Measurements from ENCODE around the gene MMP20.

- TF ChIP-seq CTCF (optimal IDR thresholded peaks at IDR 0.05 in 1 of 3, IDR thresholded peaks at IDR 0.05 in 1 of 3, conservative IDR thresholded peaks at IDR 0.05 in 1 of 3; ENCODE audit: extremely low read depth in 1 of 3, insufficient read depth in 2 of 3, low read length in 3 of 3) (no peak), EZH2 (IDR thresholded peaks at IDR 0.05; ENCODE audit: low read length) (no peak)
These were observed 35.9 kb upstream of the MMP20 start for GRCh38 chr11:102661040-102661439.
